Heart right ventricle (tissue), 16 donors: Measurements from ENCODE around the gene CHMP4A. TPM values are rescaled to one million over a fixed set of nuclear protein-coding genes. Genes with fewer than 3 reads are reported as not detected.

Experiments used
- ATAC-seq, 8 donors: fragments of 200-7000 bp; cut with Tn5 transposase; one replicate each; pipeline ENCODE4 v1.9.1; 2020; ENCODE audit warnings: mild to moderate bottlenecking in 8 of 8, moderate library complexity in 8 of 8, moderate number of reproducible peaks in 1 of 8
- DNase-seq, 2 donors: peaks; one replicate each; pipeline ENCODE4 v3.0.0-alpha.2; 2020
- H3K27ac ChIP-seq, 10 donors: fragments of 200-600 bp; sonication (generic) in 2 of 10; one replicate each; pipeline versions ENCODE4 v1.5.0 to v1.8.0; 2020 to 2022; ENCODE audit warnings: mild to moderate bottlenecking in 3 of 10
- H3K27me3 ChIP-seq, 7 donors: fragments of 200-600 bp; one replicate each; pipeline ENCODE4 v1.8.0; 2021 to 2022; ENCODE audit warnings: mild to moderate bottlenecking in 2 of 7
- H3K36me3 ChIP-seq, 9 donors: fragments of 200-600 bp; sonication (generic) in 1 of 9; one replicate each; pipeline versions ENCODE4 v1.5.0 to v1.8.0; 2020 to 2022; ENCODE audit warnings: mild to moderate bottlenecking in 2 of 9
- H3K4me1 ChIP-seq, 9 donors: fragments of 200-600 bp; sonication (generic) in 1 of 9; one replicate each; pipeline versions ENCODE4 v1.5.0 to v1.8.0; 2020 to 2022; ENCODE audit warnings: mild to moderate bottlenecking in 4 of 9
- H3K4me3 ChIP-seq, 10 donors: fragments of 200-600 bp; sonication (generic) in 2 of 10; one replicate each; pipeline versions ENCODE4 v1.5.0 to v1.8.0; 2020 to 2022; ENCODE audit warnings: mild to moderate bottlenecking in 7 of 10, moderate library complexity in 2 of 10
- H3K9me3 ChIP-seq, 11 donors: fragments of 200-600 bp in 10 of 11; sonication (generic) in 2 of 11; one replicate each; pipeline versions ENCODE4 v1.5.0 to v1.8.0; 2013 to 2022; ENCODE audit warnings: mild to moderate bottlenecking in 2 of 11, control low read depth in 1 of 11, moderate library complexity in 1 of 11
- CTCF ChIP-seq, 9 donors: fragments of 200-600 bp; sonication (generic) in 2 of 9; IDR thresholded peaks; one replicate each; pipeline versions ENCODE4 v1.5.0 to v1.8.0; 2021 to 2022; ENCODE audit warnings: antibody characterized with exemption in 9 of 9, mild to moderate bottlenecking in 5 of 9, moderate library complexity in 1 of 9
- WGBS, 2 donors: extraction: QIAGEN DNeasy Blood & Tissue Kit; methylation state at CpG; one replicate each; pipeline ENCODE4 v1.1.7; 2013; ENCODE audit warnings: inconsistent platforms in 1 of 2; 5-methylcytosine and 5-hydroxymethylcytosine counted together
- intact Hi-C, 10 donors: fragments of 100-400 bp; cut with DNase I; formaldehyde crosslinking; loops; one replicate each; pipeline versions ENCODE4 v1.11.1 to v1.14.2; 2022
- polyA plus RNA-seq, 2 donors: library from polyadenylated mRNA; stranded (reverse); fragments of 200-250 nt; gene quantifications; one replicate each; pipeline ENCODE4 v1.2.3, GENCODE V29; 2013
- total RNA-seq, 10 donors: library from RNA; stranded (reverse); fragmentation: NEBNext Ultra II Directional in 3 of 10; extraction: Animal tissue kit (Norgen Biotek cat#: 25700) in 3 of 10; gene quantifications; one replicate each; pipeline versions ENCODE4 v1.2.1 to v1.2.4, GENCODE V29; 2021 to 2023
- donor health status: Arrhythmogenic right ventricular cardiomyopathy.
- donor health status: ischemic (EF 13 %, LVEDD 7.1; RV severe dilation, severe dysfunction).
- donor health status: healthy with polysubstance abuse.
- donor health status: DM: no; HTN: yes; CAD: no.
- donor health status: DM: no; HTN: no; CAD: no.
- donor health status: ischemic (EF 25% LVEDD 6.9; RV normal size, moderate dysfunction).
- donor health status: ischemic (EF 25% LVEDD 5.7; RV mildly dilated, moderate dysfunction).
- donor health status: healthy.
- donor health status: DM: yes; HTN: yes; CAD: no.
- donor health status: Ischemic cardiomyopathy.
- donor health status: ischemic (EF 35%, LVEDD 5.7; RV mildly dilated, moderate dysfunction).
- donor health status: nonischemic (EF 11% LVEDD 7.7; RV severe dilation, severe dysfunction).
- donor health status: DM: yes; HTN: yes; CAD: no.
- donor health status: PGD.
- donor health status: ischemic (EF 29% LVEDD 5.4; RV normal size, mild dysfunction).
- donor health status: nonischemic (EF 23%, LVEDD 6.1; RV moderate dilation, normal function).

CHMP4A gene
- total and polyA plus RNA-seq, 12 donors: 23.4 to 80.8 (median 30.3) TPM

GRCh38 chr14:24187539-24187915 lies 25.8 kb downstream of the CHMP4A start:
- no peak for DNase-seq
- peaks cover 4 to 24% (median 19%) of the 10 kb centered on the region in 9 donors for H3K4me1 ChIP-seq
- ATAC-seq: peak in 1 of 8 donors; percentile 3
- intact Hi-C loops: no loop called here
- 84 to 85% methylated on average over 2 of the region's 2 CpGs for WGBS, 2 donors
- peak overlapping the region in 4 of 10 donors; percentile 64 to 76 (median 70) for H3K27ac ChIP-seq
- H3K9me3 ChIP-seq: no peaks in the 10 kb centered on the region
- H3K4me3 ChIP-seq: peak overlapping the region in 9 of 10 donors; percentile 58 to 94 (median 68)
- H3K27me3 ChIP-seq: no peaks in the 10 kb centered on the region
- TF ChIP-seq CTCF (IDR thresholded peaks at IDR 0.05): no peak
- peaks cover 0 to 77% (median 30%) of the 10 kb centered on the region in 9 donors for H3K36me3 ChIP-seq

- H3K36me3 ChIP-seq: peaks cover 0 to 77% (median 24%) of the 10 kb centered on the region in 9 donors
- H3K9me3 ChIP-seq: no peaks in the 10 kb centered on the region
- peaks cover 4 to 24% (median 19%) of the 10 kb centered on the region in 9 donors for H3K4me1 ChIP-seq
- DNase-seq (no peak), ATAC-seq (no peak)
- intact Hi-C loops: no loop called here
- WGBS, 2 donors: 93 to 95% methylated on average over 10 of the region's 10 CpGs
- no peaks in the 10 kb centered on the region for H3K27me3 ChIP-seq
- H3K4me3 ChIP-seq: peak overlapping the region in 1 of 10 donors; percentile 94
- no peak overlapping the region for H3K27ac ChIP-seq
- TF ChIP-seq CTCF (IDR thresholded peaks at IDR 0.05): no peak
These were observed 26.3 kb downstream of the CHMP4A start for GRCh38 chr14:24186831-24187538.

- H3K27me3 ChIP-seq: no peaks in the 10 kb centered on the region
- ATAC-seq: no peak
- no peak overlapping the region for H3K27ac ChIP-seq
- WGBS, 2 donors: 93 to 94% methylated on average over 11 of the region's 11 CpGs
- peaks cover 4 to 26% (median 19%) of the 10 kb centered on the region in 9 donors for H3K4me1 ChIP-seq
- H3K36me3 ChIP-seq: peaks cover 0 to 78% (median 20%) of the 10 kb centered on the region in 9 donors
- intact Hi-C loops: no loop called here
- H3K4me3 ChIP-seq: no peak overlapping the region
- no peaks in the 10 kb centered on the region for H3K9me3 ChIP-seq
- DNase-seq: no peak
- no peak for TF ChIP-seq CTCF (IDR thresholded peaks at IDR 0.05)
These were observed 27.5 kb downstream of the CHMP4A start for GRCh38 chr14:24185741-24186140.

- no peaks in the 10 kb centered on the region for H3K9me3 ChIP-seq
- no peak for DNase-seq
- 92 to 97% methylated on average over 7 of the region's 7 CpGs for WGBS, 2 donors
- no peaks in the 10 kb centered on the region for H3K27me3 ChIP-seq
- no peak overlapping the region for H3K4me3 ChIP-seq
- no peak for TF ChIP-seq CTCF (IDR thresholded peaks at IDR 0.05)
- peaks cover 0 to 80% (median 23%) of the 10 kb centered on the region in 9 donors for H3K36me3 ChIP-seq
- H3K27ac ChIP-seq: no peak overlapping the region
- ATAC-seq: no peak
- H3K4me1 ChIP-seq: peaks cover 4 to 33% (median 25%) of the 10 kb centered on the region in 9 donors
- intact Hi-C loops: no loop called here
These were observed 28.3 kb downstream of the CHMP4A start for GRCh38 chr14:24185026-24185425.
